HepG2 (cell line): ENCODE data around the gene GK. TPM values are rescaled to one million over a fixed set of nuclear protein-coding genes. Genes with fewer than 3 reads are reported as not detected.

Experiments
- GATAD1 ChIP-seq: IDR thresholded peaks from 2 replicates; pipeline ENCODE4 v1.6.1; 2016; ENCODE audit warnings: missing genetic modification reagents, missing compliant biosample characterization
- HNF1B ChIP-seq: sonication (generic); formaldehyde crosslinking; IDR thresholded peaks from 2 replicates; pipeline ENCODE4 v1.5.1; 2020; ENCODE audit warnings: mild to moderate bottlenecking, moderate library complexity, missing genetic modification reagents
- HNRNPH1 ChIP-seq: fragments of 200-400 bp; formaldehyde crosslinking; optimal IDR thresholded peaks from 2 replicates; pipeline ENCODE3; 2017; ENCODE audit warnings: mild to moderate bottlenecking, low read depth, low read length
- IRX3 ChIP-seq: sonication (generic); formaldehyde crosslinking; IDR thresholded peaks from 2 replicates; pipeline ENCODE4 v1.8.1; 2023; ENCODE audit warnings: mild to moderate bottlenecking, low read depth, missing genetic modification reagents, borderline replicate concordance
- KLF11 ChIP-seq: IDR thresholded peaks from 2 replicates; pipeline ENCODE4 v1.6.1; 2016; ENCODE audit warnings: missing compliant biosample characterization
- MTA1 ChIP-seq: sonication (generic); formaldehyde crosslinking; IDR thresholded peaks from 2 replicates; pipeline ENCODE4 v1.4.0; 2020; ENCODE audit warnings: missing genetic modification reagents, mild to moderate bottlenecking, borderline replicate concordance
- NFKBIZ ChIP-seq: IDR thresholded peaks from 2 replicates; pipeline ENCODE4 v1.6.1; 2018; ENCODE audit warnings: missing genetic modification reagents, missing compliant biosample characterization
- PBX2 ChIP-seq: IDR thresholded peaks from 2 replicates; pipeline ENCODE4 v1.6.1; 2016; ENCODE audit warnings: control low read depth
- POLR2G ChIP-seq: fragments of 200-400 bp; formaldehyde crosslinking; IDR thresholded peaks from 2 replicates; pipeline ENCODE4 v1.6.1; 2018; ENCODE audit warnings: mild to moderate bottlenecking, low read depth, low read length, moderate library complexity
- SOX6 ChIP-seq, 2 experiments: fragments of 450-650 bp in 1 of 2; sonication (generic) in 1 of 2; formaldehyde crosslinking in 1 of 2; IDR thresholded peaks; 2 replicates each; pipeline versions ENCODE4 v1.4.0 to v1.6.1; 2017 to 2020; ENCODE audit warnings: antibody characterized with exemption in 1 of 2, mild to moderate bottlenecking in 1 of 2, missing genetic modification reagents in 1 of 2
- ZFP91 ChIP-seq: sonication (generic); formaldehyde crosslinking; IDR thresholded peaks from 2 replicates; pipeline ENCODE4 v1.9.0; 2022; ENCODE audit warnings: missing genetic modification reagents, mild to moderate bottlenecking, borderline replicate concordance
- ZNF121 ChIP-seq: sonication (generic); formaldehyde crosslinking; IDR thresholded peaks from 2 replicates; pipeline ENCODE4 v1.5.0; 2020; ENCODE audit warnings: mild to moderate bottlenecking, missing genetic modification reagents
- ZNF343 ChIP-seq: sonication (generic); formaldehyde crosslinking; IDR thresholded peaks from 2 replicates; pipeline ENCODE4 v1.4.0; 2020; ENCODE audit warnings: mild to moderate bottlenecking, missing genetic modification reagents
- ZNF407 ChIP-seq: sonication (generic); formaldehyde crosslinking; IDR thresholded peaks from one replicate; pipeline ENCODE4 v1.5.1; 2020; ENCODE audit warnings: mild to moderate bottlenecking, missing genetic modification reagents; ENCODE audit errors: not compliant biosample characterization
- ZNF605 ChIP-seq: sonication (generic); formaldehyde crosslinking; IDR thresholded peaks from 2 replicates; pipeline ENCODE4 v1.8.0; 2022; ENCODE audit warnings: mild to moderate bottlenecking, missing genetic modification reagents
- ZNF816 ChIP-seq: sonication (generic); formaldehyde crosslinking; IDR thresholded peaks from 2 replicates; pipeline ENCODE4 v1.8.0; 2022; ENCODE audit warnings: missing genetic modification reagents, mild to moderate bottlenecking, borderline replicate concordance
- polyA plus RNA-seq, 8 experiments: library from polyadenylated mRNA; depleted of rRNA in 3 of 8; stranded (reverse) in 7 of 8; unstranded in 1 of 8; fragments of >200 nt; fragmentation: Illumina TruSeq in 4 of 8; extraction: Trizol in 4 of 8; gene quantifications; 2 replicates each; pipeline versions ENCODE4 v1.2.1 to v1.2.3, GENCODE V29; 2011 to 2016; ENCODE audit warnings: low read depth in 4 of 8, missing spikeins in 1 of 8, mixed read lengths in 1 of 8; ENCODE audit not compliant: insufficient read depth in 1 of 8
- total RNA-seq, 5 experiments: library from RNA; depleted of rRNA; stranded (reverse); fragments of >200 nt; fragmentation: Illumina TruSeq; extraction: Trizol; gene quantifications; 2 replicates each; pipeline ENCODE4 v1.2.3, GENCODE V29; 2016; ENCODE audit warnings: low read depth in 1 of 5

GK gene
- total and polyA plus RNA-seq, 2 of the 13 experiments (the other 11 are each of a cell fraction or from before 2014, with no cell fraction given): 64.2 to 265 TPM

GRCh38 chrX:30693999-30694650, 40.9 kb downstream of the GK start (continued):
- TF ChIP-seq ZNF407 (CRISPR knock-in tag) (no peak), HNRNPH1 (no peak), NFKBIZ (CRISPR knock-in tag) (no peak), ZNF121 (CRISPR knock-in tag) (no peak), ZNF343 (CRISPR knock-in tag) (no peak), IRX3 (CRISPR knock-in tag) (no peak), GATAD1 (CRISPR knock-in tag) (no peak), ZNF816 (CRISPR knock-in tag) (no peak), KLF11 (CRISPR knock-in tag) (no peak), ZFP91 (CRISPR knock-in tag) (no peak), HNF1B (CRISPR knock-in tag) (no peak), PBX2 (no peak), ZNF605 (CRISPR knock-in tag) (no peak), POLR2G (no peak), MTA1 (CRISPR knock-in tag) (no peak), SOX6 (IDR thresholded peaks at IDR 0.05) (no peak), SOX6 (CRISPR knock-in tag; IDR thresholded peaks at IDR 0.05) (peak; percentile 29; the same call in 1 of the 2 replicates)
